HEK293 (cell line): ENCODE measurements around the gene TBC1D14.

ENCODE experiments used
- CTCF ChIA-PET: fragments of 350-600 bp; formaldehyde crosslinking; extraction: SDS; loops from one replicate; lab custom pipeline; 2021; ENCODE audit warnings: antibody characterized with exemption; lab: Yijun Ruan, JAX
- POLR2A ChIA-PET: fragments of 300-600 bp; formaldehyde crosslinking; extraction: SDS; loops from one replicate; lab custom pipeline; 2020; ENCODE audit warnings: antibody characterized with exemption, inconsistent platforms; lab: Yijun Ruan, JAX
- H3K27ac ChIP-seq: fragments of 200-500 bp; sonication (Bioruptor generic); 2 replicates; pipeline ENCODE4 v1.5.1; 2014; ENCODE audit warnings: low read depth, low read length, control low read depth, inconsistent platforms; ENCODE audit errors: extremely low read depth
- H3K36me3 ChIP-seq, 2 experiments: fragments of 200-500 bp in 1 of 2; sonication (Bioruptor generic) in 1 of 2; 1 replicate in 1 of 2; 2 replicates in 1 of 2; pipeline ENCODE4 v1.5.1; 2014 to 2017; ENCODE audit warnings: inconsistent platforms in 2 of 2, low read length in 2 of 2; ENCODE audit not compliant: control insufficient read depth in 2 of 2, insufficient read depth in 1 of 2
- H3K4me1 ChIP-seq: fragments of 200-500 bp; sonication (Bioruptor generic); 2 replicates; pipeline ENCODE4 v1.5.1; 2014; ENCODE audit warnings: mild to moderate bottlenecking, low read length, inconsistent platforms; ENCODE audit not compliant: control insufficient read depth, insufficient read depth
- H3K4me3 ChIP-seq: 2 replicates; pipeline ENCODE4 v1.5.1; 2011; ENCODE audit warnings: low read depth, mild to moderate bottlenecking, control low read depth, low read length, moderate library complexity
- H3K9me3 ChIP-seq: fragments of 200-500 bp; sonication (Bioruptor generic); 2 replicates; pipeline ENCODE4 v1.5.1; 2014; ENCODE audit warnings: low read depth, low read length, inconsistent platforms; ENCODE audit not compliant: control insufficient read depth, insufficient read depth
- FEZF1 ChIP-seq: fragments of 450-650 bp; formaldehyde crosslinking; IDR thresholded peaks from 2 replicates; pipeline ENCODE4 v1.5.1; 2016; ENCODE audit warnings: missing biosample characterization, missing genetic modification characterization
- PBX3 ChIP-seq: sonication (generic); formaldehyde crosslinking; IDR thresholded peaks from 2 replicates; pipeline ENCODE4 v1.8.1; 2022; ENCODE audit warnings: mild to moderate bottlenecking, moderate library complexity, missing genetic modification reagents
- SP2 ChIP-seq: fragments of 450-650 bp; formaldehyde crosslinking; IDR thresholded peaks from 2 replicates; pipeline ENCODE4 v1.5.1; 2016; ENCODE audit warnings: missing biosample characterization, missing genetic modification characterization
- ZBTB20 ChIP-seq: fragments of 450-650 bp; formaldehyde crosslinking; IDR thresholded peaks from 2 replicates; pipeline ENCODE4 v1.5.1; 2016; ENCODE audit warnings: missing biosample characterization, missing genetic modification characterization
- ZBTB48 ChIP-seq: fragments of 450-650 bp; formaldehyde crosslinking; IDR thresholded peaks from 2 replicates; pipeline ENCODE4 v1.5.1; 2016; ENCODE audit warnings: missing biosample characterization, missing genetic modification characterization
- ZEB2 ChIP-seq: fragments of 450-650 bp; formaldehyde crosslinking; IDR thresholded peaks from 2 replicates; pipeline ENCODE4 v1.5.1; 2016; ENCODE audit warnings: missing biosample characterization, missing genetic modification characterization
- ZNF10 ChIP-seq: fragments of 450-650 bp; formaldehyde crosslinking; IDR thresholded peaks from 2 replicates; pipeline ENCODE4 v1.5.1; 2017; ENCODE audit warnings: missing biosample characterization, missing genetic modification characterization
- ZNF112 ChIP-seq: fragments of 450-650 bp; formaldehyde crosslinking; IDR thresholded peaks from 2 replicates; pipeline ENCODE4 v1.5.0; 2017; ENCODE audit warnings: missing biosample characterization, missing genetic modification characterization
- ZNF140 ChIP-seq: fragments of 450-650 bp; formaldehyde crosslinking; IDR thresholded peaks from 2 replicates; pipeline ENCODE4 v1.5.1; 2016; ENCODE audit warnings: missing biosample characterization, missing genetic modification characterization
- ZNF155 ChIP-seq: fragments of 450-650 bp; formaldehyde crosslinking; IDR thresholded peaks from 2 replicates; pipeline ENCODE4 v1.5.1; 2016; ENCODE audit warnings: missing biosample characterization, missing genetic modification characterization
- ZNF184 ChIP-seq: fragments of 450-650 bp; IDR thresholded peaks from 2 replicates; pipeline ENCODE4 v1.5.1; 2018; ENCODE audit warnings: missing biosample characterization, mild to moderate bottlenecking, missing genetic modification characterization
- ZNF214 ChIP-seq: fragments of 450-650 bp; formaldehyde crosslinking; IDR thresholded peaks from 2 replicates; pipeline ENCODE4 v1.5.1; 2017; ENCODE audit warnings: missing biosample characterization, mild to moderate bottlenecking, missing genetic modification characterization, borderline replicate concordance
- ZNF366 ChIP-seq: fragments of 450-650 bp; formaldehyde crosslinking; conservative IDR thresholded peaks from 2 replicates; pipeline ENCODE4 v1.5.1; 2016; ENCODE audit warnings: missing biosample characterization, missing genetic modification characterization
- ZNF473 ChIP-seq: fragments of 450-650 bp; formaldehyde crosslinking; IDR thresholded peaks from 2 replicates; pipeline ENCODE4 v1.5.1; 2017; ENCODE audit warnings: missing biosample characterization, missing genetic modification characterization
- ZNF530 ChIP-seq: fragments of 450-650 bp; formaldehyde crosslinking; IDR thresholded peaks from 2 replicates; pipeline ENCODE4 v1.5.1; 2016; ENCODE audit warnings: low read depth, missing biosample characterization, missing genetic modification characterization
- ZNF544 ChIP-seq: fragments of 450-650 bp; formaldehyde crosslinking; IDR thresholded peaks from 2 replicates; pipeline ENCODE4 v1.5.0; 2017; ENCODE audit warnings: missing biosample characterization, missing genetic modification characterization
- ZNF558 ChIP-seq: fragments of 450-650 bp; formaldehyde crosslinking; IDR thresholded peaks from 2 replicates; pipeline ENCODE4 v1.5.1; 2016; ENCODE audit warnings: missing biosample characterization, missing genetic modification characterization
- ZNF561 ChIP-seq: fragments of 450-650 bp; IDR thresholded peaks from 2 replicates; pipeline ENCODE4 v1.5.1; 2018; ENCODE audit warnings: missing biosample characterization, missing genetic modification characterization, borderline replicate concordance
- ZNF626 ChIP-seq: fragments of 450-650 bp; sonication (Bioruptor Pico); formaldehyde crosslinking; IDR thresholded peaks from 2 replicates; pipeline ENCODE4 v1.5.1; 2018; ENCODE audit warnings: missing biosample characterization, missing genetic modification characterization, inconsistent platforms
- ZNF658 ChIP-seq: fragments of 450-650 bp; formaldehyde crosslinking; IDR thresholded peaks from 2 replicates; pipeline ENCODE4; 2016; ENCODE audit warnings: missing biosample characterization, missing genetic modification characterization
- ZNF776 ChIP-seq: fragments of 450-650 bp; formaldehyde crosslinking; IDR thresholded peaks from 2 replicates; pipeline ENCODE4 v1.5.0; 2017; ENCODE audit warnings: missing biosample characterization, missing genetic modification characterization, borderline replicate concordance
- ZNF777 ChIP-seq: fragments of 450-650 bp; formaldehyde crosslinking; IDR thresholded peaks from 2 replicates; pipeline ENCODE4 v1.5.1; 2017; ENCODE audit warnings: missing biosample characterization, missing genetic modification characterization, borderline replicate concordance
- ZSCAN16 ChIP-seq: fragments of 450-650 bp; formaldehyde crosslinking; IDR thresholded peaks from 2 replicates; pipeline ENCODE4 v1.5.1; 2016; ENCODE audit warnings: missing biosample characterization, missing genetic modification characterization
- TF ChIP-seq, protein P1 (sequence below): fragments of 450-650 bp; formaldehyde crosslinking; IDR thresholded peaks from 2 replicates; pipeline ENCODE4 v1.5.1; 2016; ENCODE audit warnings: missing biosample characterization, missing genetic modification characterization
- TF ChIP-seq, protein P2 (sequence below): fragments of 450-650 bp; formaldehyde crosslinking; IDR thresholded peaks from 2 replicates; pipeline ENCODE4 v1.5.1; 2016; ENCODE audit warnings: missing biosample characterization, missing genetic modification characterization
- TF ChIP-seq, protein P3 (sequence below): fragments of 450-650 bp; formaldehyde crosslinking; optimal IDR thresholded peaks from 2 replicates; pipeline ENCODE3; 2016; ENCODE audit warnings: missing biosample characterization, mild to moderate bottlenecking, missing genetic modification characterization

TBC1D14 gene

DNA sequence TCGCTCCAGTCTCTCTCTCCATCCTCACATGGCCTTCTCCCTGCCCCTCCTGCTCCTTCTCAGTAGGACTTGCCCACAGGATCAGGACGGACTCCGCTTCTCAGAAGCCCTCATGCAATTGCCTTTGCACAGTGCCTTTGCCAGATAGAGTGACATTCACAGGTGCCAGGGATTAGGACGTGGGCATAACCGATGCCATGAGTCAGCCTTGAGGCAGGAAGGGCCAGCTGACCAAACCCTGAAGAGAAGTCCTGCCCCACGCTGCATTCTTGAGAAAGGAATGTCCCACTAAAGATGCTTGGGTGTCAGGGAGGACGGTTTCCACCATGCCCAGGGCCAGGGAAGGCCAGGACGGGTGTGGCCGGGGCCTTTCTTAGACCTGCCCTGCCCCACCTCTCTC, 164.8 kb downstream of the TBC1D14 start (continued):
- TF ChIP-seq ZNF473 (tag by site-specific recombination) (no peak), ZNF214 (no peak), ZNF112 (tag by site-specific recombination) (no peak), ZNF776 (tag by site-specific recombination) (no peak), ZNF184 (tag by site-specific recombination) (no peak), ZSCAN16 (tag by site-specific recombination) (no peak)

DNA sequence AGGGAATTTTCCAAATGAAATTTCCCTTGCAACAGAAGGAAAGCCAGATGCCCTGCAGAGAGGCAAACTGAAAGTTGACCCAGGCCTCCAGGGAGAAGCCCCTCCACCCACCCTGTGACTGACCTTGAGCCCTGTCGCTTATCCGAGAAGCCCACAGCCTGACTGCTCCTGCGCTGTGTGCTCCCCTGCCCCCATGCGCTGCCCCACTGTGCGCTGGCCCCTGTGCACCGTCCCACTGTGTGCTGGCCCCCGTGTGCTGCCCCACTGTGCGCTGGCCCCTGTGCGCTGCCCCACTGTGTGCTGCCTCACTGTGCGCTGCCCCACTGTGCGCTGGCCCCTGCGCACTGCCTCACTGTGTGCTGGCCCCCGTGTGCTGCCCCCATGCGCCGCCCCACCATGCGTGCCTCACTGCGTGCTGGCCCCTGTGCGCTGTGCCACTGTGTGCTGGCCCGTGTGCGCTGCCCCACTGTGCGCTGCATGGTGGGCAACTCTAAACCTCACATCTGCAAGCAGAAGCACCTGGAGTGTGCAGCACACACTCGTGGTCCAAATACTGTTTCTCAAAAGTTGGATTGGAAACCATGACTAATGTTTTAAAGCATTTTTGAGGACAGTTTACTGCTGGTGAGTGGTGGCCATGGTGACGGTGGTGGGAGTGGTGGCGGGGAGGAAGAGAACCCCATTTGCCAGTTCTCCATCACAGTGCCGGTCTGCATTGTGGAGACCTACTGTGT, 166.5 kb downstream of the TBC1D14 start:
- CTCF ChIA-PET: no interaction called here
- no peak overlapping the region for H3K27ac ChIP-seq
- H3K9me3 ChIP-seq: no peaks in the 10 kb centered on the region
- H3K4me1 ChIP-seq: no peaks in the 10 kb centered on the region
- no peak overlapping the region for H3K4me3 ChIP-seq
- POLR2A ChIA-PET: no interaction called here
- H3K36me3 ChIP-seq: no peaks in the 10 kb centered on the region
- TF ChIP-seq ZNF155: no peak
- TF ChIP-seq, protein P1, sequence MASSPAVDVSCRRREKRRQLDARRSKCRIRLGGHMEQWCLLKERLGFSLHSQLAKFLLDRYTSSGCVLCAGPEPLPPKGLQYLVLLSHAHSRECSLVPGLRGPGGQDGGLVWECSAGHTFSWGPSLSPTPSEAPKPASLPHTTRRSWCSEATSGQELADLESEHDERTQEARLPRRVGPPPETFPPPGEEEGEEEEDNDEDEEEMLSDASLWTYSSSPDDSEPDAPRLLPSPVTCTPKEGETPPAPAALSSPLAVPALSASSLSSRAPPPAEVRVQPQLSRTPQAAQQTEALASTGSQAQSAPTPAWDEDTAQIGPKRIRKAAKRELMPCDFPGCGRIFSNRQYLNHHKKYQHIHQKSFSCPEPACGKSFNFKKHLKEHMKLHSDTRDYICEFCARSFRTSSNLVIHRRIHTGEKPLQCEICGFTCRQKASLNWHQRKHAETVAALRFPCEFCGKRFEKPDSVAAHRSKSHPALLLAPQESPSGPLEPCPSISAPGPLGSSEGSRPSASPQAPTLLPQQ (tag by site-specific recombination): no peak
- TF ChIP-seq ZEB2 (tag by site-specific recombination): no peak
- TF ChIP-seq ZBTB48: no peak
- TF ChIP-seq ZNF658 (tag by site-specific recombination): no peak
- TF ChIP-seq ZBTB20: no peak
- TF ChIP-seq, all 188 proteins: peak for 0

- Histone ChIP-seq H3K27ac (no peak overlapping the region), H3K36me3 (no peaks in the 10 kb centered on the region), H3K4me3 (no peak overlapping the region), H3K9me3 (no peaks in the 10 kb centered on the region), H3K4me1 (no peaks in the 10 kb centered on the region)
- ChIA-PET POLR2A (no interaction called here), CTCF (no interaction called here)
- TF ChIP-seq ZNF366 (tag by site-specific recombination) (no peak), ZNF777 (tag by site-specific recombination) (no peak), ZNF626 (tag by site-specific recombination) (no peak), PBX3 (CRISPR knock-in tag) (no peak), FEZF1 (tag by site-specific recombination) (no peak), ZNF10 (tag by site-specific recombination) (no peak), ZNF140 (tag by site-specific recombination) (no peak), ZNF184 (tag by site-specific recombination) (no peak), SP2 (tag by site-specific recombination) (no peak), ZNF561 (tag by site-specific recombination) (no peak), ZNF544 (tag by site-specific recombination) (no peak), ZNF558 (no peak), ZNF530 (tag by site-specific recombination) (no peak)
- TF ChIP-seq, protein P2, sequence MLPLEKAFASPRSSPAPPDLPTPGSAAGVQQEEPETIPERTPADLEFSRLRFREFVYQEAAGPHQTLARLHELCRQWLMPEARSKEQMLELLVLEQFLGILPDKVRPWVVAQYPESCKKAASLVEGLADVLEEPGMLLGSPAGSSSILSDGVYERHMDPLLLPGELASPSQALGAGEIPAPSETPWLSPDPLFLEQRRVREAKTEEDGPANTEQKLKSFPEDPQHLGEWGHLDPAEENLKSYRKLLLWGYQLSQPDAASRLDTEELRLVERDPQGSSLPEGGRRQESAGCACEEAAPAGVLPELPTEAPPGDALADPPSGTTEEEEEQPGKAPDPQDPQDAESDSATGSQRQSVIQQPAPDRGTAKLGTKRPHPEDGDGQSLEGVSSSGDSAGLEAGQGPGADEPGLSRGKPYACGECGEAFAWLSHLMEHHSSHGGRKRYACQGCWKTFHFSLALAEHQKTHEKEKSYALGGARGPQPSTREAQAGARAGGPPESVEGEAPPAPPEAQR: no peak
- TF ChIP-seq, protein P3, sequence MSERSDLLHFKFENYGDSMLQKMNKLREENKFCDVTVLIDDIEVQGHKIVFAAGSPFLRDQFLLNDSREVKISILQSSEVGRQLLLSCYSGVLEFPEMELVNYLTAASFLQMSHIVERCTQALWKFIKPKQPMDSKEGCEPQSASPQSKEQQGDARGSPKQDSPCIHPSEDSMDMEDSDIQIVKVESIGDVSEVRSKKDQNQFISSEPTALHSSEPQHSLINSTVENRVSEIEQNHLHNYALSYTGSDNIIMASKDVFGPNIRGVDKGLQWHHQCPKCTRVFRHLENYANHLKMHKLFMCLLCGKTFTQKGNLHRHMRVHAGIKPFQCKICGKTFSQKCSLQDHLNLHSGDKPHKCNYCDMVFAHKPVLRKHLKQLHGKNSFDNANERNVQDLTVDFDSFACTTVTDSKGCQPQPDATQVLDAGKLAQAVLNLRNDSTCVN (tag by site-specific recombination): no peak
Observed at GRCh38 chr4:7076696-7077082, 167.1 kb downstream of the TBC1D14 start.
